Gastrocnemius medialis (tissue), 4 donors: ENCODE data around the gene NEXN. TPM values are rescaled to one million over a fixed set of nuclear protein-coding genes. Genes with fewer than 3 reads are reported as not detected.
A peak's percentile ranks its signal among the peaks of the same experiment; 100 is the strongest.

Source experiments
- ATAC-seq, 2 donors: fragments of 150-250 bp; one replicate each; pipeline ENCODE4 v1.9.1; 2016
- DNase-seq, 2 donors: peaks; one replicate each; pipeline ENCODE4 v3.0.0-alpha.2; 2019
- H3K27ac ChIP-seq, 4 donors: fragments of 200-600 bp; sonication (generic); 1 replicate in 1 of 4; 2 replicates in 3 of 4; pipeline ENCODE4 v1.5.1; 2016 to 2018; ENCODE audit warnings: mild to moderate bottlenecking in 2 of 4, moderate library complexity in 1 of 4
- H3K27me3 ChIP-seq, 3 donors: fragments of 200-600 bp; sonication (generic) in 2 of 3; 1 replicate in 1 of 3; 2 replicates in 2 of 3; pipeline versions ENCODE4 v1.5.1 to v1.6.0; 2016 to 2019; ENCODE audit warnings: mild to moderate bottlenecking in 1 of 3, moderate library complexity in 1 of 3
- H3K36me3 ChIP-seq, 2 donors: fragments of 200-600 bp; sonication (generic) in 1 of 2; one replicate each; pipeline ENCODE4 v1.5.1; 2017 to 2018
- H3K4me1 ChIP-seq, 2 donors: fragments of 200-600 bp; sonication (generic) in 1 of 2; one replicate each; pipeline ENCODE4 v1.5.1; 2016 to 2017; ENCODE audit warnings: mild to moderate bottlenecking in 2 of 2
- H3K4me3 ChIP-seq, 4 donors: fragments of 200-600 bp; sonication (generic) in 3 of 4; 1 replicate in 1 of 4; 2 replicates in 3 of 4; pipeline ENCODE4 v1.5.1; 2016 to 2019; ENCODE audit warnings: mild to moderate bottlenecking in 2 of 4
- H3K9me3 ChIP-seq, 3 donors: fragments of 200-600 bp; sonication (generic) in 2 of 3; 1 replicate in 1 of 3; 2 replicates in 2 of 3; pipeline ENCODE4 v1.5.1; 2016 to 2019
- CTCF ChIP-seq, 5 experiments: fragments of 450-650 bp in 3 of 5; fragments of 200-600 bp in 2 of 5; sonication (generic) in 2 of 5; IDR thresholded peaks in 4 of 5; conservative IDR thresholded peaks in 1 of 5; 1 replicate in 4 of 5; 2 replicates in 1 of 5; pipeline ENCODE4 v1.5.1; 2016 to 2019; ENCODE audit warnings: antibody characterized with exemption in 5 of 5, mild to moderate bottlenecking in 3 of 5, moderate library complexity in 3 of 5
- POLR2A ChIP-seq, 2 donors: fragments of 450-650 bp; IDR thresholded peaks; one replicate each; pipeline ENCODE4 v1.6.1; 2017; ENCODE audit warnings: antibody characterized with exemption in 2 of 2, mild to moderate bottlenecking in 2 of 2, moderate library complexity in 2 of 2
- in situ Hi-C, 4 donors: fragments of 200-750 bp; cut with MboI; loops; one replicate each; pipeline versions ENCODE4 v1.15.0 to v1.8.0; 2017; ENCODE audit warnings: low sequenced_read_pairs in 4 of 4
- intact Hi-C: fragments of 100-400 bp; cut with DNase I; formaldehyde crosslinking; loops from one replicate; pipeline ENCODE4 v1.15.1; 2023; ENCODE audit warnings: low total_unique reads
- total RNA-seq, 4 donors: library from RNA; depleted of rRNA; stranded (reverse); fragments of >200 nt; gene quantifications; one replicate each; pipeline versions ENCODE4 v1.1.0 to v1.2.3, GENCODE V29; 2016

NEXN gene
- total RNA-seq, 4 donors from 2014 or later, result 105 to 297 (median 200) TPM

DNA sequence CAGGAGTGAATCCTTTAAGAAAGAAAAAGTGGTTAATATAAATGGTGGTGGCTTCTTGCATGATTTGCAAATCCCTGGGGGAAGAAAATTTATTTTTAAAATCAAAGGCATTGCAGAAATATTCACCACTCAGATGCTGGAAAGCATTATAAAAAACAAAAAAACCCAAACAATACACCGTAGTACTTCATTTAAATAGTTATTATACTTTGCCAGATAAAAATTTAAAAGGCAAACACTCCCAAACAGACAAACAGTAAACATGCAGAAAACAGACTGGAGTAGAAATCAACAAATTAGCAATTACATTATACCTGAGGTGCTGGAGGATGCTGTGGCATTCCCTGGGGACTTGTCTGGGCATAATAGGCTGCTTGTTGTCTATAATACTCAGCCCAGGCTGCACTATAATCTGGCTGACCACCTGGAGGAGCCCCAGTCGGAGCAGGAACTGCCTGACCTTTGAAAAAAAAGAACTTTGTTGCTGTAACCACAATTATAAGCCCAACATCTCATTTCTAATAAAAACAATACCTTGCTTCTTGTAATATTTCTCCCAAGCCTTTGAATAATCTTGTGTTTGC is 60.5 kb downstream of the NEXN start:
- in situ Hi-C loops (no loop called here), intact Hi-C loops (loop anchor here (5.0 kb wide), 1 partner anchor 163 kb away; no protein-coding TSS in a partner anchor)
- DNase-seq, result no peak
- Histone ChIP-seq H3K4me1 (peaks cover 0 to 5% of the 10 kb centered on the region in 2 donors), H3K27me3 (no peaks in the 10 kb centered on the region), H3K36me3 (peaks cover 0 to 36% of the 10 kb centered on the region in 2 donors), H3K4me3 (no peak overlapping the region), H3K27ac (peak overlapping the region in 2 of 4 donors; percentile 6 to 16), H3K9me3 (no peaks in the 10 kb centered on the region)
- peak in 1 of 2 donors; percentile 37 for ATAC-seq
- TF ChIP-seq CTCF (IDR thresholded peaks at IDR 0.05 in 4 of 5, conservative IDR thresholded peaks at IDR 0.05 in 1 of 5) (peak in 1 of 5 experiments; percentile 19), POLR2A (IDR thresholded peaks at IDR 0.05) (no peak)

DNA sequence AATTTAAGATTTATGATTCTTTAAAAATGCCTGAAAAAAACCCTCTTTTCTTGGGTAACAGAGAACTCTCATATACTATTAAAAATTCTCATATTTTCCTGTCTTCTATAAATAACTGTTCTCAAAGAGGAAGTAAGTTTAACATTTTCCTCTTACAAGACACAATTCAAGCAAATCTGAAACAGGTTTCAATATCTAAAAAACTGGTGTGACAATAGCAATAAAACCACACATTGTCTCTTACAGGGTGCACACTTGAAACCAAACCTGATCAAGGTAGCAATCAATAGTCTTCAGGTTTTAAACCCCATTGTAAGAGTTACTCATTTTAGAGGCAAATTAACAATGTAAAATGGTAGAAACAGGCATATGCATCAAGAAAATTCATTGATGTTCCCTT is 62.4 kb downstream of the NEXN start:
- Histone ChIP-seq H3K4me1 (peaks cover 0 to 5% of the 10 kb centered on the region in 2 donors), H3K36me3 (peaks cover 4 to 55% of the 10 kb centered on the region in 2 donors), H3K27me3 (no peaks in the 10 kb centered on the region), H3K27ac (peak overlapping the region in 1 of 4 donors; percentile 6), H3K9me3 (no peaks in the 10 kb centered on the region), H3K4me3 (no peak overlapping the region)
- intact Hi-C loops (loop anchor here (5.0 kb wide), 1 partner anchor 34 kb away; no protein-coding TSS in a partner anchor), in situ Hi-C loops (loop anchor here in 1 of 4 donors (25.0 kb wide), 1 partner anchor 161 kb away; no protein-coding TSS in a partner anchor)
- ATAC-seq (no peak), DNase-seq (no peak)
- TF ChIP-seq POLR2A (IDR thresholded peaks at IDR 0.05) (no peak), CTCF (IDR thresholded peaks at IDR 0.05 in 4 of 5, conservative IDR thresholded peaks at IDR 0.05 in 1 of 5) (no peak)

DNA sequence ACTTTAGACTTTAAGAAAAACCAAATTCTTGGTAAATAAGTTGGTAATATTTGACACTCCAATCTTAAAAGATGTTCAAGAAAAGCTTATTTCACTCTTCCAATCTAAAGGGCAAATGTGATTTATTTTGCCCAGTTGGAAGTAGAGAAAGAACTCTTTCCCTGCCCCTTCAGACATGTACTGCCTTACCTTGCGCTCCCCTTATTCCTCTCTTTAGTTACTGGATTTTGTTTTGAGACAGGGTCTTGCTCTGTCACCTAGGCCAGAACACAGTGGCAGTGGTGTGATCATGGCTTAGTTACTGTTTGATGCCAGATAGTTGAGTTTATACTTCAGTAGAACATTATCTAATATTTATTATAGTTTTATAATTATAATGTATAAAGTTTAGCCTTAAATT is 62.9 kb downstream of the NEXN start:
- Histone ChIP-seq H3K4me3 (no peak overlapping the region), H3K27ac (peak overlapping the region in 1 of 4 donors; percentile 19), H3K9me3 (no peaks in the 10 kb centered on the region), H3K4me1 (peaks cover 0 to 5% of the 10 kb centered on the region in 2 donors), H3K27me3 (no peaks in the 10 kb centered on the region), H3K36me3 (peaks cover 5 to 60% of the 10 kb centered on the region in 2 donors)
- in situ Hi-C loops, result loop anchor here in 1 of 4 donors (25.0 kb wide), 1 partner anchor 161 kb away; no protein-coding TSS in a partner anchor
- TF ChIP-seq CTCF (IDR thresholded peaks at IDR 0.05 in 4 of 5, conservative IDR thresholded peaks at IDR 0.05 in 1 of 5) (no peak), POLR2A (IDR thresholded peaks at IDR 0.05) (no peak)
- intact Hi-C loops, result loop anchor here (5.0 kb wide), 1 partner anchor 34 kb away; no protein-coding TSS in a partner anchor
- DNase-seq (no peak), ATAC-seq (no peak)

GRCh38 chr1:77953907-77954306 is 65.5 kb downstream of the NEXN start:
- H3K27ac ChIP-seq, result no peak overlapping the region
- no peaks in the 10 kb centered on the region for H3K27me3 ChIP-seq
- no peak overlapping the region for H3K4me3 ChIP-seq
- intact Hi-C loops (loop anchor here (5.0 kb wide), 1 partner anchor 37 kb away; no protein-coding TSS in a partner anchor), in situ Hi-C loops (loop anchor here in 1 of 4 donors (25.0 kb wide), 1 partner anchor 158 kb away; no protein-coding TSS in a partner anchor)
- peaks cover 0 to 2% of the 10 kb centered on the region in 2 donors for H3K4me1 ChIP-seq
- peaks cover 5 to 84% of the 10 kb centered on the region in 2 donors for H3K36me3 ChIP-seq
- TF ChIP-seq POLR2A (IDR thresholded peaks at IDR 0.05) (no peak), CTCF (IDR thresholded peaks at IDR 0.05 in 4 of 5, conservative IDR thresholded peaks at IDR 0.05 in 1 of 5) (no peak)
- DNase-seq (no peak), ATAC-seq (no peak)
- no peaks in the 10 kb centered on the region for H3K9me3 ChIP-seq
